ENCODE data around the gene KIF26B.

The KIF26B gene

DNA sequence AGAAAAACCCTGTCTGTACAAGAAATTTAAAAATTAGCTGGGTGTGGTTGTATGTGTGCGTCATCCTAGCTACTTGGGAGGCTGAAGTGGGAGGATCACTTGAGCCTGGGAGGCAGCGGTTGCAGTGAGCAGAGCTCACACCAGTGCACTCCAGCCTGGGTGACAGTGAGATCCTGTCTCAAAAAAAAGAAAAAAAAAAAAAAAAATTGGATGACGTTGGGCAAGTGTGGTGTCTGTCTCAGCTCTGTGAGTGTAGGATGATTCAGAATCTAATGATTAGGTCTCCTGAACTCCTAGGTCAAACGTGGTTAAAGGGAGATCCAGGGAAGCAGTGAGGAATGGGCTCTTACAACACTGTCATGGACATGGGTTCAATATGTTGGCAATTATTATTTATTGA, 435.9 kb downstream of the KIF26B start:
- no peaks in the 10 kb centered on the region for H4K20me1 ChIP-seq (ENCODE audit: insufficient read depth, low read length, poor library complexity, severe bottlenecking)
- no peak for TF ChIP-seq EZH2phosphoT487 (IDR thresholded peaks at IDR 0.05; ENCODE audit: borderline replicate concordance)
- TF ChIP-seq, protein P1, sequence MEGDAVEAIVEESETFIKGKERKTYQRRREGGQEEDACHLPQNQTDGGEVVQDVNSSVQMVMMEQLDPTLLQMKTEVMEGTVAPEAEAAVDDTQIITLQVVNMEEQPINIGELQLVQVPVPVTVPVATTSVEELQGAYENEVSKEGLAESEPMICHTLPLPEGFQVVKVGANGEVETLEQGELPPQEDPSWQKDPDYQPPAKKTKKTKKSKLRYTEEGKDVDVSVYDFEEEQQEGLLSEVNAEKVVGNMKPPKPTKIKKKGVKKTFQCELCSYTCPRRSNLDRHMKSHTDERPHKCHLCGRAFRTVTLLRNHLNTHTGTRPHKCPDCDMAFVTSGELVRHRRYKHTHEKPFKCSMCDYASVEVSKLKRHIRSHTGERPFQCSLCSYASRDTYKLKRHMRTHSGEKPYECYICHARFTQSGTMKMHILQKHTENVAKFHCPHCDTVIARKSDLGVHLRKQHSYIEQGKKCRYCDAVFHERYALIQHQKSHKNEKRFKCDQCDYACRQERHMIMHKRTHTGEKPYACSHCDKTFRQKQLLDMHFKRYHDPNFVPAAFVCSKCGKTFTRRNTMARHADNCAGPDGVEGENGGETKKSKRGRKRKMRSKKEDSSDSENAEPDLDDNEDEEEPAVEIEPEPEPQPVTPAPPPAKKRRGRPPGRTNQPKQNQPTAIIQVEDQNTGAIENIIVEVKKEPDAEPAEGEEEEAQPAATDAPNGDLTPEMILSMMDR (conservative IDR thresholded peaks at IDR 0.05; ENCODE audit: low read length) = no peak
- no peaks in the 10 kb centered on the region for H3K9me2 ChIP-seq (replicated peaks; ENCODE audit: low read depth, low read length)
- H3K27me3 ChIP-seq (ENCODE audit: insufficient read depth, low read length, poor library complexity, severe bottlenecking) = no peaks in the 10 kb centered on the region
- H3F3A ChIP-seq (ENCODE audit: low read depth) = no peaks in the 10 kb centered on the region
- H3K36me3 ChIP-seq (ENCODE audit: insufficient read depth, low read length) = no peaks in the 10 kb centered on the region
- H3K79me2 ChIP-seq (ENCODE audit: insufficient read depth, low read length) = no peaks in the 10 kb centered on the region
- H2AFZ ChIP-seq (ENCODE audit: low read length) = no peak overlapping the region
- H3K4me3 ChIP-seq (ENCODE audit: low read length, poor library complexity, severe bottlenecking) = no peak overlapping the region
- H3K4me1 ChIP-seq (ENCODE audit: insufficient read depth, low read length, poor library complexity, severe bottlenecking) = no peaks in the 10 kb centered on the region
- H3K9me3 ChIP-seq (ENCODE audit: insufficient read depth, low read depth, low read length) = no peaks in the 10 kb centered on the region
- no peak overlapping the region for H3K9ac ChIP-seq (ENCODE audit: low read depth, low read length, poor library complexity, severe bottlenecking)
- H3K4me2 ChIP-seq (ENCODE audit: low read depth, low read length, poor library complexity, severe bottlenecking) = no peak overlapping the region

DNA sequence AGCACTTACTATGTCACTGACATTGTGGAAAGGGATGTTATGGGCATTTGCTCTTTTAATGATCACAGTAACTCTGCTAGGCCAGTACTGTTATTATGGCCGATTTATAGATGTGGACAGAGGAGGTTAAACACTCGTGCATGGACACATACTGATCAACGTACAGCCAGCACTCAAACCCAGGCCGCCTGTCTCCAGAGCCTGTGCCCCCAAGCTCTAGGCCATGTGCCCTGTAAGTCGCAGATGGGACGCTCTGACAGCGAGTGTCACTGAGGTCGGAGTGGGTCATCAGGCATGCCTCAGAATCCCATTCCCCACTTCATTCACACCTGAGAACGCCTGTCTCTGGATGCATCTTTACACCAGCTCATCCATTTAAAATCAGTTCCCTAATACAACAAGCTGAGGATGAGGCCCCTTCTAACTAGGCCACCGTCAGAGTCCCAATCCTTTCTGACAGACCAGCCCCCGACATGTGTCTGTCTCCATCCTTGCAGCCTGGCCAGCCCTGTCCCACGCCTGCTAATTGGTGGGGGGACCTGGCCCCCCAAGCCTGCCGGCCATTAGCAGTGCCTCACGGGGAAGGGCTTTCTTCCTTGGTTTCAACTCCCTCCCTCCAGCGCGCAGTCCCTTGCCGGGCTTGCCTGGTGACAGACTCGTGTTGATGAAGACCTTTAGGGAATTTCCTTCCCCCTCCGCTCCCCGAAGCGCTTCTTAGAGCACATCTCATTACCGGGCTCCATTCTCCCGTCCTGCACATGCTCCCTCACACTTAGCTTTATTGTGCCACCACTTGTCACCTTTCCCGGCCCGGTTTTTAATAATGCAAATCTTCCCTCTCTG, 436.8 kb downstream of the KIF26B start:
- H3K27me3 ChIP-seq (ENCODE audit: insufficient read depth, low read length, poor library complexity, severe bottlenecking) = no peaks in the 10 kb centered on the region
- H3K79me2 ChIP-seq (ENCODE audit: insufficient read depth, low read length) = no peaks in the 10 kb centered on the region
- no peaks in the 10 kb centered on the region for H3F3A ChIP-seq (ENCODE audit: low read depth)
- no peak overlapping the region for H3K9ac ChIP-seq (ENCODE audit: low read depth, low read length, poor library complexity, severe bottlenecking)
- H3K9me2 ChIP-seq (replicated peaks; ENCODE audit: low read depth, low read length) = no peaks in the 10 kb centered on the region
- no peak overlapping the region for H2AFZ ChIP-seq (ENCODE audit: low read length)
- TF ChIP-seq, protein P1 (conservative IDR thresholded peaks at IDR 0.05; ENCODE audit: low read length) = no peak
- TF ChIP-seq EZH2phosphoT487 (IDR thresholded peaks at IDR 0.05; ENCODE audit: borderline replicate concordance) = no peak
- no peaks in the 10 kb centered on the region for H3K36me3 ChIP-seq (ENCODE audit: insufficient read depth, low read length)
- H3K4me1 ChIP-seq (ENCODE audit: insufficient read depth, low read length, poor library complexity, severe bottlenecking) = no peaks in the 10 kb centered on the region
- H4K20me1 ChIP-seq (ENCODE audit: insufficient read depth, low read length, poor library complexity, severe bottlenecking) = no peaks in the 10 kb centered on the region
- H3K9me3 ChIP-seq (ENCODE audit: insufficient read depth, low read depth, low read length) = no peaks in the 10 kb centered on the region
- H3K4me2 ChIP-seq (ENCODE audit: low read depth, low read length, poor library complexity, severe bottlenecking) = no peak overlapping the region
- H3K4me3 ChIP-seq (ENCODE audit: low read length, poor library complexity, severe bottlenecking) = no peak overlapping the region

DNA sequence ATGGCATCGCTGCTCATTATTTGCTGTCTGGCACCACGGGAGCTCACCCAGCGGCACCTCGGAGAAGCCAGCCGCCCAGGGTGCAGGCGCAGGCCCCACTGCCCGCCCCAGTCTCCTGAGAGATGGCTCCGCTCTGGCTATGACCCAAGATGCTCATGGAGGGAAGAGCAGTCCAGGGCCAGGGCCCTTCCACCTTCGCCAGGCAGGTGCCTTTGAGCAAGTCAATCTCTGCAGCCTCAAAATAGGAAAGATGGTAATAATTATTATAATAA, 437.3 kb downstream of the KIF26B start:
- no peaks in the 10 kb centered on the region for H3F3A ChIP-seq (ENCODE audit: low read depth)
- no peaks in the 10 kb centered on the region for H3K9me3 ChIP-seq (ENCODE audit: insufficient read depth, low read depth, low read length)
- H3K27me3 ChIP-seq (ENCODE audit: insufficient read depth, low read length, poor library complexity, severe bottlenecking) = no peaks in the 10 kb centered on the region
- H3K79me2 ChIP-seq (ENCODE audit: insufficient read depth, low read length) = no peaks in the 10 kb centered on the region
- H3K4me2 ChIP-seq (ENCODE audit: low read depth, low read length, poor library complexity, severe bottlenecking) = no peak overlapping the region
- H3K4me3 ChIP-seq (ENCODE audit: low read length, poor library complexity, severe bottlenecking) = no peak overlapping the region
- no peak overlapping the region for H3K9ac ChIP-seq (ENCODE audit: low read depth, low read length, poor library complexity, severe bottlenecking)
- TF ChIP-seq EZH2phosphoT487 (IDR thresholded peaks at IDR 0.05; ENCODE audit: borderline replicate concordance) = no peak
- TF ChIP-seq, protein P1 (conservative IDR thresholded peaks at IDR 0.05; ENCODE audit: low read length) = no peak
- no peaks in the 10 kb centered on the region for H3K4me1 ChIP-seq (ENCODE audit: insufficient read depth, low read length, poor library complexity, severe bottlenecking)
- no peaks in the 10 kb centered on the region for H3K9me2 ChIP-seq (replicated peaks; ENCODE audit: low read depth, low read length)
- H4K20me1 ChIP-seq (ENCODE audit: insufficient read depth, low read length, poor library complexity, severe bottlenecking) = no peaks in the 10 kb centered on the region
- no peaks in the 10 kb centered on the region for H3K36me3 ChIP-seq (ENCODE audit: insufficient read depth, low read length)
- H2AFZ ChIP-seq (ENCODE audit: low read length) = no peak overlapping the region

All from Loucy (cell line).